Measurements from ENCODE around the gene DEXI. TPM values are rescaled to one million over a fixed set of nuclear protein-coding genes. Genes with fewer than 3 reads are reported as not detected.

The DEXI gene
- total RNA-seq, 1 donor: 40.2 TPM

DNA sequence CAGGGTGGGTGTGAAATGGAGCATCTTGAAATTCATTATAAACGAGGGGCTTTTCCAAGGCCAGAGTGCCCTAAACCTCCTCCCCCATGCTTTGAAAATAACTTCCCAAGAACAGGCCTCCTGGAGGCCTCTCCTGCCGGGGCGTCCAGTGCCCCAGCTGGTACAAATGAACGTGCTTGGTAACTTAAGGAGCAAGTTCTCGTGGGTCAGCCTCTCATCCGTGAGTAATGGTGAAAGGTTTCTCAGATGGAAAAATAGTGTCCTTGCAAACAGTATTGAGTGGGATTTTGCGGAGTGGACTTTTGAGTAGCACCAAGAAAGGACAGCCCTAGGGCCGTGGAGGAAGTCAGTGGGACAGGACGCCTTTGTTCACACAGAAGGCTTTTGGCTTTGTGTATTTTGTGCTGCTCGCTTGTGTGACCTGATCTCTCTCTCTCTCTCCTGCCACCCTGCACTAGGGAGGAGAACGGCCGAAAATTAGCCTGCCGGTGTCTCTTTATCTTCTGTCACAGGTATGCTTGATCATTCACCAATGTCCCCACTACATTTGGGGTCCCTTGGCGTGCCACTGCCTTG, 36.7 kb upstream of the DEXI start:
- TF ChIP-seq, protein P1, sequence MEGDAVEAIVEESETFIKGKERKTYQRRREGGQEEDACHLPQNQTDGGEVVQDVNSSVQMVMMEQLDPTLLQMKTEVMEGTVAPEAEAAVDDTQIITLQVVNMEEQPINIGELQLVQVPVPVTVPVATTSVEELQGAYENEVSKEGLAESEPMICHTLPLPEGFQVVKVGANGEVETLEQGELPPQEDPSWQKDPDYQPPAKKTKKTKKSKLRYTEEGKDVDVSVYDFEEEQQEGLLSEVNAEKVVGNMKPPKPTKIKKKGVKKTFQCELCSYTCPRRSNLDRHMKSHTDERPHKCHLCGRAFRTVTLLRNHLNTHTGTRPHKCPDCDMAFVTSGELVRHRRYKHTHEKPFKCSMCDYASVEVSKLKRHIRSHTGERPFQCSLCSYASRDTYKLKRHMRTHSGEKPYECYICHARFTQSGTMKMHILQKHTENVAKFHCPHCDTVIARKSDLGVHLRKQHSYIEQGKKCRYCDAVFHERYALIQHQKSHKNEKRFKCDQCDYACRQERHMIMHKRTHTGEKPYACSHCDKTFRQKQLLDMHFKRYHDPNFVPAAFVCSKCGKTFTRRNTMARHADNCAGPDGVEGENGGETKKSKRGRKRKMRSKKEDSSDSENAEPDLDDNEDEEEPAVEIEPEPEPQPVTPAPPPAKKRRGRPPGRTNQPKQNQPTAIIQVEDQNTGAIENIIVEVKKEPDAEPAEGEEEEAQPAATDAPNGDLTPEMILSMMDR (IDR thresholded peaks at IDR 0.05; ENCODE audit: insufficient read depth, low read depth, low read length): no peak
- DNase-seq (ENCODE audit: low read depth): no peak
- no peak overlapping the region for H3K4me3 ChIP-seq (ENCODE audit: low read depth, low read length)

DNA sequence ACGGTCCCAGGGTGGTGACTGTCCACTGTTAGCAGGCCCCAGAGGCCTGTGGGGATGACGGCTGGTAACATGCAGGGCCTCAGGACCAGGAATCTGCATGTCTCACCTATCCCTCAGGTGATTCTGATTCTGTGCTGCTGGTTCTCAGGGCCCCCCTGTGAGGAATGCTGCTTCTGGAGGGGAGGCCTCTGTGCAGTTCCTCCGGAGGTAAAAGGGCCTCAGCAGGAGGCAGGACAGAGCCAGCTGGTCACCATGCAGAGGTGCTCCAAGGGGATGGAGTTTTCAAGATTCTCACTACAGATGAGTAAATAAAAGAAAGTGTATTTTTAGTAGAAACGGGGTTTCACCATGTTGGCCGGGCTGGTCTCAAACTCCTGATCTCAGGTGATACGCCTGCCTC, 35.9 kb upstream of the DEXI start:
- H3K4me3 ChIP-seq (ENCODE audit: low read depth, low read length): no peak overlapping the region
- DNase-seq (ENCODE audit: low read depth): no peak
- TF ChIP-seq, protein P1 (IDR thresholded peaks at IDR 0.05; ENCODE audit: insufficient read depth, low read depth, low read length): no peak

DNA sequence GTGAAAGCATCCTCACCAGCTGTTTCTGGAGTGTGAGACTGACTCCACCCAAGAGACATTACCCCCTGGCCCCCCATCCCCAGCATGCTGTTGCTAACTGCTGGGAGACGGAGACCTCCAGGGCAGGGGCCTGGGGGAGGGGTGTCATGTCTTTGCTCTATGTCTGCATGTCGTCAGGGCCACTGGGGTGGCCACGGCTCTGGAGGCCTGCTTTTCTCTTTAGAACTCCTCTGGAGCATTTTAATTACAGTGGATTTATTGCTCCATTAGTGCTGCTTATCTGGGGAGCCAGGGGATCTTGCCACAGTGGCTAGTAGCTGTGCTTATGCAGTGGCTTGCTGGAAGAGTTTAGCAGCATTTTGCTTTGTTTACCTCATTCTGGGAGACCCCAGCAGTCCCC, 34.4 kb upstream of the DEXI start:
- H3K4me3 ChIP-seq (ENCODE audit: low read depth, low read length): no peak overlapping the region
- TF ChIP-seq, protein P1 (IDR thresholded peaks at IDR 0.05; ENCODE audit: insufficient read depth, low read depth, low read length): no peak
- peak; percentile 35 for DNase-seq (ENCODE audit: low read depth)

DNA sequence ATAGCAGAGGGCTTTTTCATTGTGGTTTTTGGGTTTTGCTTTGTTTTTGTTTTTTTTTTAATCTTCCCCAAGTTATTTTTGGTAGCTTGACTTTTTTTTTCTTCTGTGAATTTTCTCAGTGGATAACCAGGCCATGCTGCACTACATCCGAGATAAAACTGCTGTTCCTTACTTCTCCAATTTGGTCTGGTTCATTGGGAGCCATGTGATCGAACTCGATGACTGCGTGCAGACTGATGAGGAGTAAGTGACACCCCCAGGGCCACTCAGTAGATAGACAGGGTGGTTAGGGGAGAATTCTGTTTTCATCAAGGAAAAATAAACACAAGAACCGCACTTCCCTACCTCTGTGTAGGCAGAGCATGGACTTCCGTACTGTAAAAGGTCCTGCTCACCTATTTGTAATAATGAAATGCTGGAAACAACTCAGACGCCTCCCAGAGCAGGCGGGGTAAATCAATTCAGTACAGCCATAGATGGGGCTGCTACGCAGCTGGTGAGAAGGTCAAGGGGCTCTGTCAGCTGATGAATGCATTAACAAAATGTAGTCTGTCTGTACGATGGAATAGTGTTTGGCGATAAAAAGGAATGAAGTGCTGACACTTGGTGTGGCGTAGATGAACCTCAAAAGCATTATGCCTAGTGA, 30.7 kb upstream of the DEXI start:
- H3K4me3 ChIP-seq (ENCODE audit: low read depth, low read length): no peak overlapping the region
- no peak for DNase-seq (ENCODE audit: low read depth)
- TF ChIP-seq, protein P1 (IDR thresholded peaks at IDR 0.05; ENCODE audit: insufficient read depth, low read depth, low read length): no peak

DNA sequence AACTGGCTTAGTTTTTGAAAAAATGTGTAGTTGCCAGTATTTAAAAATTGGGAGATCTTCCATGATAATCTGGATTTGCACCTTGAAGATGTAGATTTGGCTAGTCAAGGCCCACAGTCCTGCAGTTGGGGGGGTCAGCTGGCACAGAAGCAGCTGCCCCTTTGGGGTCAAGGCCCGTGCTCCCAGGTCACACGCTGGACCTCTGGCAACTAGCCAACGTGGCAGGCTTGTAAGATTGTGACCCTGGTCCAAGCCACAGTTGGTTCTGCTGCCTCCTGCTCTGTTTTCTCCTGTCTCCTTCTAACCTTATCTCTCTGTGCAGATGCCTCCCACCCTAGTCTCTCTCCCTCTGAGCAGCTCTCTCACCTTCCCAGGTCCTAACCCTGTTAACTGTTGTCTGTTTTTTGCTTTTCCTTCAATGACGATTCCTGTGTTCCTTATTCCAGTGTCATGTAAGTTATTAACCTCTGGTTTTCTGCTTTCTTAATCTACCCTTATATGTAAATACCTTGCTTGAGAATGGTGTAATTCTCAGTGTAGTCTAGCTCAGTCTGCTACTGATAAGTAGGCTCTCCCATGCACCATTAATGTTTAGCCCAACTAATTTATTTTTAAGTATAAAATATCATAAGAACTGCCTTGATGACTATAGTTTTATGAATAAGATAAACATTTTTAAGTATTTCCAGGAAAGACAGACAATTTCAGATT, 30.0 kb upstream of the DEXI start:
- no peak for DNase-seq (ENCODE audit: low read depth)
- TF ChIP-seq, protein P1 (IDR thresholded peaks at IDR 0.05; ENCODE audit: insufficient read depth, low read depth, low read length): no peak
- no peak overlapping the region for H3K4me3 ChIP-seq (ENCODE audit: low read depth, low read length)

DNA sequence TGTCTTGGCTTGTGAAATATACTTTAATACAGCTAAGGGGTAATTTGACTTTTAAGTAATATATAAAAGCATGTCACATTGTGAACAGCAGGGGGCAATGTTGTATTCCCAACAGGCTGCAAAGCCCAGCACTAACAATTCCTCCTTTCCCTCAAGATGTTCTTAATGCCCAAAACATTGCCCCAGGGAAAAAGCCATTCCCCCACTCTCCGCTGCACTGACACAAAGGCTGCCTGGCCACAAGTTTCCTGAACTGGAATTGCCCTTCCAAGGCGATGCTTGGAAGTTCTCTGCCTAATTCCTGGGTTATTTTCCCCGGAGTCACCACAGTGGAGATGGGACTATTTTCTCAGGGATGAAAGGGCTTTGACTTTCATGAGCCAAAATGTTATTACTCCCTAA, 29.3 kb upstream of the DEXI start:
- H3K4me3 ChIP-seq (ENCODE audit: low read depth, low read length): no peak overlapping the region
- TF ChIP-seq, protein P1 (IDR thresholded peaks at IDR 0.05; ENCODE audit: insufficient read depth, low read depth, low read length): peak; percentile 69
- peak; percentile 94 for DNase-seq (ENCODE audit: low read depth)
